ENCODE results near the gene PSMC3IP. TPM values are rescaled to one million over a fixed set of nuclear protein-coding genes. Genes with fewer than 3 reads are reported as not detected.

The PSMC3IP gene
- total RNA-seq, 1 experiment from 2014 or later, result 31.9 TPM

DNA sequence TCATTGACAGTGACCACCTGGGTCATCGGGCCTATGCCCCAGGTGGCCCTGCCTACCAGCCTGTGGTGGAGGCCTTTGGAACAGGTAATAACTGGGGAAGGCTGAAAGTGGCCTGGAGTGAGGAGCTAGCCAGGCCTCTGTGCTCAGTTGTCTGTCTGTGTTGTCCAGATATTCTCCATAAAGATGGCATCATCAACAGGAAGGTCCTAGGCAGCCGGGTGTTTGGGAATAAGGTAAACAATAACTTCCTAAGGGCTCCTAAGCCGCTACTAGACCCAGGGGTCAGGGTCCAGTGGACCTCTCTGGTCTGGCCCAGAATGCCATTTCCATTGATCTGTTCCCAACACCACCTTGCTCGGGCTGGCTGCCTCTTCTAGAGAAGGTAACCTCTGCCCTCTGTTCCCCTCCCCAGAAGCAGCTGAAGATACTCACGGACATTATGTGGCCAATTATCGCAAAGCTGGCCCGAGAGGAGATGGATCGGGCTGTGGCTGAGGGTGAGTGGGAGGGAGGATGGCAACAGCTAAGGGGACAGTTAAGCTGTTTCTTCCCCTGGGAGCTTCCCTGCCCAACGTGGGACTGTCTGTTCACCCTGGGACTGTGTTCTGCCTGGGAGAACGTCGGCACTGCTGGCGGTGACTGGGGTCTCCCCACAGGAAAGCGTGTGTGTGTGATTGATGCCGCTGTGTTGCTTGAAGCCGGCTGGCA, 12.6 kb downstream of the PSMC3IP start:
- Histone ChIP-seq H3K27ac (ENCODE audit: low read depth, low read length, poor library complexity, severe bottlenecking) (no peak overlapping the region), H3K4me1 (ENCODE audit: insufficient read depth, low read length, poor library complexity, severe bottlenecking) (peaks cover 10% of the 10 kb centered on the region), H3K9me3 (ENCODE audit: low read depth, low read length, poor library complexity, severe bottlenecking) (no peaks in the 10 kb centered on the region), H3K4me3 (ENCODE audit: low read depth, low read length, poor library complexity, severe bottlenecking) (no peak overlapping the region), H3K27me3 (replicated peaks; ENCODE audit: insufficient read depth, low read depth, low read length, poor library complexity) (no peaks in the 10 kb centered on the region), H3K36me3 (ENCODE audit: insufficient read depth, low read length, poor library complexity, severe bottlenecking) (peaks cover 28% of the 10 kb centered on the region)
- ChIA-PET CTCF (no interaction called here), POLR2A (ENCODE audit: low non-redundant PET) (no interaction called here)
- no TSS peak for BruUV-seq (replicated peaks)
- TF ChIP-seq, protein P1, sequence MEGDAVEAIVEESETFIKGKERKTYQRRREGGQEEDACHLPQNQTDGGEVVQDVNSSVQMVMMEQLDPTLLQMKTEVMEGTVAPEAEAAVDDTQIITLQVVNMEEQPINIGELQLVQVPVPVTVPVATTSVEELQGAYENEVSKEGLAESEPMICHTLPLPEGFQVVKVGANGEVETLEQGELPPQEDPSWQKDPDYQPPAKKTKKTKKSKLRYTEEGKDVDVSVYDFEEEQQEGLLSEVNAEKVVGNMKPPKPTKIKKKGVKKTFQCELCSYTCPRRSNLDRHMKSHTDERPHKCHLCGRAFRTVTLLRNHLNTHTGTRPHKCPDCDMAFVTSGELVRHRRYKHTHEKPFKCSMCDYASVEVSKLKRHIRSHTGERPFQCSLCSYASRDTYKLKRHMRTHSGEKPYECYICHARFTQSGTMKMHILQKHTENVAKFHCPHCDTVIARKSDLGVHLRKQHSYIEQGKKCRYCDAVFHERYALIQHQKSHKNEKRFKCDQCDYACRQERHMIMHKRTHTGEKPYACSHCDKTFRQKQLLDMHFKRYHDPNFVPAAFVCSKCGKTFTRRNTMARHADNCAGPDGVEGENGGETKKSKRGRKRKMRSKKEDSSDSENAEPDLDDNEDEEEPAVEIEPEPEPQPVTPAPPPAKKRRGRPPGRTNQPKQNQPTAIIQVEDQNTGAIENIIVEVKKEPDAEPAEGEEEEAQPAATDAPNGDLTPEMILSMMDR (conservative IDR thresholded peaks at IDR 0.05; ENCODE audit: low read depth, low read length), result no peak
- no peak for TF ChIP-seq EZH2 (IDR thresholded peaks at IDR 0.05; ENCODE audit: borderline replicate concordance, low read depth, low read length, poor library complexity, severe bottlenecking)
- no peak for DNase-seq (ENCODE audit: low spot score)
- intact Hi-C loops (cut with micrococcal nuclease; ENCODE audit: unreplicated experiment), result no loop called here

DNA sequence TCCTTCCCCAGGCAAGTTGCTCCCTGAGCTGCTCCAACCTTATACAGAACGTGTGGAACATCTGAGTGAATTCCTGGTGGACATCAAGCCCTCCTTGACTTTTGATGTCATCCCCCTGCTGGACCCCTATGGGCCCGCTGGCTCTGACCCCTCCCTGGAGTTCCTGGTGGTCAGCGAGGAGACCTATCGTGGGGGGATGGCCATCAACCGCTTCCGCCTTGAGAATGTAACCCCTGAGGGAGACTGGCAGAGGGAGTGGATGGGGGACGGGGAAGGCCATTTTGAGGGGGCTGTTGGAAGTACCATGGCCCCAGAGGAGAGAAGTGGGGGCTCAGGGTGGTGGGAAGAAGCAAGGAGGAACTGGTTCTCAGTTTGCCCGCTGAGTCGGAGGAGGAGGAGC, 13.6 kb downstream of the PSMC3IP start:
- Histone ChIP-seq H3K4me1 (ENCODE audit: insufficient read depth, low read length, poor library complexity, severe bottlenecking) (peaks cover 10% of the 10 kb centered on the region), H3K4me3 (ENCODE audit: low read depth, low read length, poor library complexity, severe bottlenecking) (no peak overlapping the region), H3K27me3 (replicated peaks; ENCODE audit: insufficient read depth, low read depth, low read length, poor library complexity) (no peaks in the 10 kb centered on the region), H3K36me3 (ENCODE audit: insufficient read depth, low read length, poor library complexity, severe bottlenecking) (peaks cover 18% of the 10 kb centered on the region), H3K9me3 (ENCODE audit: low read depth, low read length, poor library complexity, severe bottlenecking) (no peaks in the 10 kb centered on the region), H3K27ac (ENCODE audit: low read depth, low read length, poor library complexity, severe bottlenecking) (no peak overlapping the region)
- intact Hi-C loops (cut with micrococcal nuclease; ENCODE audit: unreplicated experiment), result no loop called here
- BruUV-seq (replicated peaks), result no TSS peak
- no peak for DNase-seq (ENCODE audit: low spot score)
- ChIA-PET CTCF (no interaction called here), POLR2A (ENCODE audit: low non-redundant PET) (no interaction called here)
- TF ChIP-seq, protein P1 (conservative IDR thresholded peaks at IDR 0.05; ENCODE audit: low read depth, low read length), result no peak
- TF ChIP-seq EZH2 (IDR thresholded peaks at IDR 0.05; ENCODE audit: borderline replicate concordance, low read depth, low read length, poor library complexity, severe bottlenecking), result no peak

DNA sequence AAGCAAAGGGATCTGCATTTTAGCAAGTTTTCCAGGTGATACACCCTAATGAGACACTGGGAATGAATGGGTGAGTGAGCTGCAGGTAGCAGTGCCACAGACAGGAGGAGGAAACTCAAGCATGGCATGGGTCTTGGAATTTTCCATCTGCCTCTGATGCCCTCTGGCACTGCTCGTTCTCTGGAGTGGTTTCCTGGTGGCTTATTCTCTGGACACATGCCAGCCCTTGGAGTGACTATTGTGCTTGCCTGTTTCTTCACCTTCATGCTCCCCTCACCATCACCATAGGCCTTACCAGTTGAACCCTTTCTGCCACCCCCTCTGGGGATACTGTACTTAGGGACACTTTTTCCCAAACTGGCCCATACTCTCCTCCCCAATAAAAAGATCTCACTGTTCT, 14.0 kb downstream of the PSMC3IP start:
- BruUV-seq (replicated peaks), result no TSS peak
- peak overlapping the region; percentile 83 for H3K4me3 ChIP-seq (ENCODE audit: low read depth, low read length, poor library complexity, severe bottlenecking)
- H3K27ac ChIP-seq (ENCODE audit: low read depth, low read length, poor library complexity, severe bottlenecking), result no peak overlapping the region
- TF ChIP-seq, protein P1 (conservative IDR thresholded peaks at IDR 0.05; ENCODE audit: low read depth, low read length), result no peak
- TF ChIP-seq EZH2 (IDR thresholded peaks at IDR 0.05; ENCODE audit: borderline replicate concordance, low read depth, low read length, poor library complexity, severe bottlenecking), result no peak
- no peaks in the 10 kb centered on the region for H3K27me3 ChIP-seq (replicated peaks; ENCODE audit: insufficient read depth, low read depth, low read length, poor library complexity)
- CTCF ChIA-PET, result no interaction called here
- peak; percentile 23 for DNase-seq (ENCODE audit: low spot score)
- peaks cover 10% of the 10 kb centered on the region for H3K4me1 ChIP-seq (ENCODE audit: insufficient read depth, low read length, poor library complexity, severe bottlenecking)
- POLR2A ChIA-PET (ENCODE audit: low non-redundant PET), result no interaction called here
- intact Hi-C loops (cut with micrococcal nuclease; ENCODE audit: unreplicated experiment), result no loop called here
- H3K36me3 ChIP-seq (ENCODE audit: insufficient read depth, low read length, poor library complexity, severe bottlenecking), result peaks cover 15% of the 10 kb centered on the region
- no peaks in the 10 kb centered on the region for H3K9me3 ChIP-seq (ENCODE audit: low read depth, low read length, poor library complexity, severe bottlenecking)
